ENCODE measurements around the gene AMBRA1.
"Not testable (repeated sequence)": the region's sequence is repeated elsewhere in the genome, so short reads cannot be mapped to it uniquely, and the experiment has no call there.

Gene AMBRA1

GRCh38 chr11:46375392-46376101, 218.3 kb downstream of the AMBRA1 start:
- no peak for TF ChIP-seq POLR2AphosphoS5 (IDR thresholded peaks at IDR 0.05; ENCODE audit: low read depth)
- no peak for TF ChIP-seq GABPA (IDR thresholded peaks at IDR 0.05; ENCODE audit: low read depth)
- TF ChIP-seq, protein P1, sequence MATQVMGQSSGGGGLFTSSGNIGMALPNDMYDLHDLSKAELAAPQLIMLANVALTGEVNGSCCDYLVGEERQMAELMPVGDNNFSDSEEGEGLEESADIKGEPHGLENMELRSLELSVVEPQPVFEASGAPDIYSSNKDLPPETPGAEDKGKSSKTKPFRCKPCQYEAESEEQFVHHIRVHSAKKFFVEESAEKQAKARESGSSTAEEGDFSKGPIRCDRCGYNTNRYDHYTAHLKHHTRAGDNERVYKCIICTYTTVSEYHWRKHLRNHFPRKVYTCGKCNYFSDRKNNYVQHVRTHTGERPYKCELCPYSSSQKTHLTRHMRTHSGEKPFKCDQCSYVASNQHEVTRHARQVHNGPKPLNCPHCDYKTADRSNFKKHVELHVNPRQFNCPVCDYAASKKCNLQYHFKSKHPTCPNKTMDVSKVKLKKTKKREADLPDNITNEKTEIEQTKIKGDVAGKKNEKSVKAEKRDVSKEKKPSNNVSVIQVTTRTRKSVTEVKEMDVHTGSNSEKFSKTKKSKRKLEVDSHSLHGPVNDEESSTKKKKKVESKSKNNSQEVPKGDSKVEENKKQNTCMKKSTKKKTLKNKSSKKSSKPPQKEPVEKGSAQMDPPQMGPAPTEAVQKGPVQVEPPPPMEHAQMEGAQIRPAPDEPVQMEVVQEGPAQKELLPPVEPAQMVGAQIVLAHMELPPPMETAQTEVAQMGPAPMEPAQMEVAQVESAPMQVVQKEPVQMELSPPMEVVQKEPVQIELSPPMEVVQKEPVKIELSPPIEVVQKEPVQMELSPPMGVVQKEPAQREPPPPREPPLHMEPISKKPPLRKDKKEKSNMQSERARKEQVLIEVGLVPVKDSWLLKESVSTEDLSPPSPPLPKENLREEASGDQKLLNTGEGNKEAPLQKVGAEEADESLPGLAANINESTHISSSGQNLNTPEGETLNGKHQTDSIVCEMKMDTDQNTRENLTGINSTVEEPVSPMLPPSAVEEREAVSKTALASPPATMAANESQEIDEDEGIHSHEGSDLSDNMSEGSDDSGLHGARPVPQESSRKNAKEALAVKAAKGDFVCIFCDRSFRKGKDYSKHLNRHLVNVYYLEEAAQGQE (IDR thresholded peaks at IDR 0.05; ENCODE audit: insufficient replicate concordance, low read depth) = no peak
- TF ChIP-seq, protein P2, sequence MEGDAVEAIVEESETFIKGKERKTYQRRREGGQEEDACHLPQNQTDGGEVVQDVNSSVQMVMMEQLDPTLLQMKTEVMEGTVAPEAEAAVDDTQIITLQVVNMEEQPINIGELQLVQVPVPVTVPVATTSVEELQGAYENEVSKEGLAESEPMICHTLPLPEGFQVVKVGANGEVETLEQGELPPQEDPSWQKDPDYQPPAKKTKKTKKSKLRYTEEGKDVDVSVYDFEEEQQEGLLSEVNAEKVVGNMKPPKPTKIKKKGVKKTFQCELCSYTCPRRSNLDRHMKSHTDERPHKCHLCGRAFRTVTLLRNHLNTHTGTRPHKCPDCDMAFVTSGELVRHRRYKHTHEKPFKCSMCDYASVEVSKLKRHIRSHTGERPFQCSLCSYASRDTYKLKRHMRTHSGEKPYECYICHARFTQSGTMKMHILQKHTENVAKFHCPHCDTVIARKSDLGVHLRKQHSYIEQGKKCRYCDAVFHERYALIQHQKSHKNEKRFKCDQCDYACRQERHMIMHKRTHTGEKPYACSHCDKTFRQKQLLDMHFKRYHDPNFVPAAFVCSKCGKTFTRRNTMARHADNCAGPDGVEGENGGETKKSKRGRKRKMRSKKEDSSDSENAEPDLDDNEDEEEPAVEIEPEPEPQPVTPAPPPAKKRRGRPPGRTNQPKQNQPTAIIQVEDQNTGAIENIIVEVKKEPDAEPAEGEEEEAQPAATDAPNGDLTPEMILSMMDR (IDR thresholded peaks at IDR 0.05; ENCODE audit: insufficient read depth, low read length) = no peak
- no peak for TF ChIP-seq SPI1 (IDR thresholded peaks at IDR 0.05; ENCODE audit: borderline replicate concordance, low read depth)
- no peak overlapping the region for H3K4me3 ChIP-seq (replicated peaks; ENCODE audit: insufficient read depth, low read length)
- peaks cover 3% of the 10 kb centered on the region for H3K27me3 ChIP-seq (ENCODE audit: insufficient read depth, poor library complexity, severe bottlenecking)

GRCh38 chr11:46374815-46375214, 219.0 kb downstream of the AMBRA1 start:
- no peak for DNase-seq (ENCODE audit: low read depth in 1 of 2, low spot score in 1 of 2)
- Histone ChIP-seq H3K27ac (replicated peaks) (no peak overlapping the region), H3K4me3 (replicated peaks; ENCODE audit: insufficient read depth, low read length) (no peak overlapping the region), H3K27me3 (ENCODE audit: insufficient read depth, poor library complexity, severe bottlenecking) (no peaks in the 10 kb centered on the region)
- no peak for TF ChIP-seq POLR2AphosphoS5 (IDR thresholded peaks at IDR 0.05; ENCODE audit: low read depth)
- no peak for TF ChIP-seq SPI1 (IDR thresholded peaks at IDR 0.05; ENCODE audit: borderline replicate concordance, low read depth)

More at GRCh38 chr11:46375392-46376101, 218.3 kb downstream of the AMBRA1 start:
- DNase-seq (ENCODE audit: low read depth in 1 of 2, low spot score in 1 of 2) = no peak
- H3K27ac ChIP-seq (replicated peaks) = no peak overlapping the region

DNA sequence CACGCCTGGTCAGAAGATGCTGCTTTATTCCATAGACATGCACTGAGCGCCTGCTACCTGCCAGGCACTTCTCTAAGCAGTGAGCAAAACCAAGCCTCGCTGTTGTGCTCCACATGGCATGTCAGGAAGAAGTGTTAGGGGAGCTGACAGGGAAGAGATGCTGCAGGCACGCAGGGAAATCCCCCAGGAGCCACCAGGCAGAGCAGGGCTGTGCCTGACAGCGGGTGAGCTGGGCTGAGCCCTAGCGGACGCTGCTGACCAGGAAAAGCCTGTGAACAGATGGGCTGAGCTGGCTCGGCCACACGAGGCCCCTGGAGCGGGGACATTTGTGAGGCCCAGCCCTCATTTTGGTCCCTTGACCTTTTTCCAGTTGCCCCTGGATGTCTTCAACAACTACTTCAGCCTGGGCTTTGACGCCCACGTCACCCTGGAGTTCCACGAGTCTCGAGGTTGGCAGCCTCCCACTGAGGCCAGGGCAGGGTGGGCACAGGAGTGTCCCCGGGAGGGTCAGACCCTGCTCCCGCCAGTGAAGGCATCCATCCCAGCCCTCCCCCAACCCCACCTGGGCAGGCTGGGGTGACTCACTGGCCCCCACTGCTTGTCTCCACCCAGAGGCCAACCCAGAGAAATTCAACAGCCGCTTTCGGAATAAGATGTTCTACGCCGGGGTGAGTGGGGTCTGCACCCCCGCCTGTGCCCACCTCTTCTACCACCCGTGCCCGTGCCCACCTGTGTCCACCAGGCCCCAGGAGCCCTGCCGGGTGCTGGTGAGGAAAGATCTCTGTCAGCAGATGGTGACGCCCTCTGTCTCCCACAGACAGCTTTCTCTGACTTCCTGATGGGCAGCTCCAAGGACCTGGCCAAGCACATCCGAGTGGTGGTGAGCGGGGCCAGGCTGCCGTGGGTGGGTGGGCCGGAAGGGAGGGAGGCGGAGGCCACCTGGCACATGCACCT, 219.8 kb downstream of the AMBRA1 start:
- Histone ChIP-seq H3K27me3 (ENCODE audit: insufficient read depth, poor library complexity, severe bottlenecking) (no peaks in the 10 kb centered on the region), H3K4me3 (replicated peaks; ENCODE audit: insufficient read depth, low read length) (no peak overlapping the region), H3K27ac (replicated peaks) (no peak overlapping the region)
- no peak for DNase-seq (ENCODE audit: low read depth in 1 of 2, low spot score in 1 of 2)
- TF ChIP-seq, protein P2 (IDR thresholded peaks at IDR 0.05; ENCODE audit: insufficient read depth, low read length) = no peak
- no peak for TF ChIP-seq POLR2AphosphoS5 (IDR thresholded peaks at IDR 0.05; ENCODE audit: low read depth)
- no peak for TF ChIP-seq SPI1 (IDR thresholded peaks at IDR 0.05; ENCODE audit: borderline replicate concordance, low read depth)
- TF ChIP-seq, protein P1 (IDR thresholded peaks at IDR 0.05; ENCODE audit: insufficient replicate concordance, low read depth) = no peak
- no peak for TF ChIP-seq GABPA (IDR thresholded peaks at IDR 0.05; ENCODE audit: low read depth)

- not testable (repeated sequence) for H3K4me3 ChIP-seq (replicated peaks; ENCODE audit: insufficient read depth, low read length); H3K27ac ChIP-seq (replicated peaks); DNase-seq (ENCODE audit: low read depth in 1 of 2, low spot score in 1 of 2); H3K27me3 ChIP-seq (ENCODE audit: insufficient read depth, poor library complexity, severe bottlenecking)
Observed at GRCh38 chr11:46372501-46372900, 221.3 kb downstream of the AMBRA1 start.
